HCT116 (cell line): ENCODE measurements around the gene PLCB4.

Source experiments
- JUND ChIP-seq: IDR thresholded peaks from 2 replicates; pipeline ENCODE4 v1.6.1; 2012
- POLR2A ChIP-seq: IDR thresholded peaks from 2 replicates; pipeline ENCODE4 v1.7.0; 2011; ENCODE audit warnings: borderline replicate concordance; ENCODE audit not compliant: insufficient read depth, insufficient read length; ENCODE audit errors: extremely low read depth
- POLR2AphosphoS5 ChIP-seq: IDR thresholded peaks from 2 replicates; pipeline ENCODE4 v1.6.1; 2011; ENCODE audit warnings: mild to moderate bottlenecking, low read depth, low read length, moderate library complexity
- RAD21 ChIP-seq: IDR thresholded peaks from 2 replicates; pipeline ENCODE4 v1.6.1; 2012; ENCODE audit warnings: low read depth, mild to moderate bottlenecking
- REST ChIP-seq: IDR thresholded peaks from 2 replicates; pipeline ENCODE4 v1.6.1; 2012; ENCODE audit warnings: low read depth
- YY1 ChIP-seq: IDR thresholded peaks from 2 replicates; pipeline ENCODE4 v1.6.1; 2011; ENCODE audit warnings: low read length, low read depth, moderate library complexity, mild to moderate bottlenecking; ENCODE audit not compliant: insufficient replicate concordance; ENCODE audit errors: extremely low read depth
- TF ChIP-seq, protein P1 (sequence below), 3 experiments: fragments of 200-600 bp in 1 of 3; sonication (generic) in 1 of 3; IDR thresholded peaks in 2 of 3; conservative IDR thresholded peaks in 1 of 3; 2 replicates each; pipeline ENCODE4 v1.5.1; 2012 to 2017; ENCODE audit warnings: low read depth in 2 of 3, low read length in 2 of 3, antibody characterized with exemption in 1 of 3, borderline replicate concordance in 1 of 3, control low read depth in 1 of 3, mild to moderate bottlenecking in 1 of 3, mixed read lengths in 1 of 3, mixed run types in 1 of 3, moderate library complexity in 1 of 3; ENCODE audit not compliant: insufficient read depth in 1 of 3

DNA sequence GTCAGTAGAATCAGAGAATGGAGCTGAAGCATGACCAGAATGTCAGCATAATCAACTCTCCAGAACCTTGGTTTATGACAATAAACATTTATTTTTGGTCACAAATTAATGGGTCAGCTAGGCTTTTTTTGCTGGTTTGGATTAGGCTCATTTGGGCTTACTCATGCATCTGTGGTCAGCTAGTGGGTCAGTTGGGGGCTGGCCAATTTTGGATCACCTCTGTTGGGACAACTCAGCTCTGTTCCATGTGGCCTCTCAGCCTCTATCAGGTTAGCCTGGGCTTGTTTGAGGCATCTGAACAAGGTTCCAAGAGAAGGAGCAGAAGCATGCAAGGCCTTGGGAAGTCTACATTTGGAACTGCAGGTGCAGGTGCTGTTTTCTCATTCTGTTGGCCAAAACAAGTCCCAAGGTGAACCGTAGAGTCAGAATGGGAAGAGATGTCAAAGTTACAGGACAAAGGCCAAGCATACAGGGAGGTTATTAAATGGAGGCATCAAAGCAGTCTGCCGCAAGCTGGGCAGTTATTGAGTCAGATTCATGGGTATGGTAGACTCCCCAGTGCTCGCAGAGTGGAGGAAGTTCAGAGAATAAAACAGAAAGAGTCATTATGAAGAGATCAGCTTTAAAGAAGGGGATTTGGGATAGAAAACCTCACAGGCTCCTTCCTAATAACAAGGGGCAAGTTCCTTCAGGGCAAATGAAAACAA, 173.0 kb downstream of the PLCB4 start:
- TF ChIP-seq YY1 = no peak
- TF ChIP-seq, protein P1, sequence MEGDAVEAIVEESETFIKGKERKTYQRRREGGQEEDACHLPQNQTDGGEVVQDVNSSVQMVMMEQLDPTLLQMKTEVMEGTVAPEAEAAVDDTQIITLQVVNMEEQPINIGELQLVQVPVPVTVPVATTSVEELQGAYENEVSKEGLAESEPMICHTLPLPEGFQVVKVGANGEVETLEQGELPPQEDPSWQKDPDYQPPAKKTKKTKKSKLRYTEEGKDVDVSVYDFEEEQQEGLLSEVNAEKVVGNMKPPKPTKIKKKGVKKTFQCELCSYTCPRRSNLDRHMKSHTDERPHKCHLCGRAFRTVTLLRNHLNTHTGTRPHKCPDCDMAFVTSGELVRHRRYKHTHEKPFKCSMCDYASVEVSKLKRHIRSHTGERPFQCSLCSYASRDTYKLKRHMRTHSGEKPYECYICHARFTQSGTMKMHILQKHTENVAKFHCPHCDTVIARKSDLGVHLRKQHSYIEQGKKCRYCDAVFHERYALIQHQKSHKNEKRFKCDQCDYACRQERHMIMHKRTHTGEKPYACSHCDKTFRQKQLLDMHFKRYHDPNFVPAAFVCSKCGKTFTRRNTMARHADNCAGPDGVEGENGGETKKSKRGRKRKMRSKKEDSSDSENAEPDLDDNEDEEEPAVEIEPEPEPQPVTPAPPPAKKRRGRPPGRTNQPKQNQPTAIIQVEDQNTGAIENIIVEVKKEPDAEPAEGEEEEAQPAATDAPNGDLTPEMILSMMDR (IDR thresholded peaks at IDR 0.05 in 2 of 3, conservative IDR thresholded peaks at IDR 0.05 in 1 of 3; ENCODE audit: borderline replicate concordance in 1 of 3, insufficient read depth in 1 of 3, low read depth in 2 of 3, low read length in 2 of 3) = no peak
- TF ChIP-seq REST = no peak
- no peak for TF ChIP-seq JUND
- no peak for TF ChIP-seq POLR2A
- TF ChIP-seq POLR2AphosphoS5 = no peak
- TF ChIP-seq RAD21 = no peak
